Kidney epithelial cell (primary cell): ENCODE measurements around the gene SYNE2. TPM values are rescaled to one million over a fixed set of nuclear protein-coding genes. Genes with fewer than 3 reads are reported as not detected.

Experiments used
- DNase-seq: peaks from one replicate; pipeline ENCODE4 v3.0.0-alpha.2; 2010; ENCODE audit warnings: low read depth
- H3K27me3 ChIP-seq: 2 replicates; pipeline ENCODE4 v1.6.0; 2011; ENCODE audit warnings: low read length; ENCODE audit not compliant: control insufficient read depth, insufficient read depth
- H3K36me3 ChIP-seq: 2 replicates; pipeline ENCODE4 v1.5.1; 2011; ENCODE audit warnings: low read length; ENCODE audit not compliant: control insufficient read depth, insufficient read depth
- H3K4me3 ChIP-seq: 2 replicates; pipeline ENCODE4 v1.5.1; 2011; ENCODE audit warnings: low read depth, mild to moderate bottlenecking, control low read depth, low read length
- total RNA-seq: library from RNA; depleted of rRNA; stranded (reverse); fragments of >200 nt; gene quantifications from 2 replicates; pipeline ENCODE4 v1.2.3, GENCODE V29; 2015
- TF ChIP-seq, protein P1 (sequence below): IDR thresholded peaks from 2 replicates; pipeline ENCODE4 v1.5.1; 2011; ENCODE audit warnings: mild to moderate bottlenecking, moderate library complexity, low read length, control low read depth, inconsistent platforms; ENCODE audit not compliant: insufficient read depth, poor library complexity, severe bottlenecking

Gene SYNE2
- total RNA-seq, 1 donor from 2014 or later: 35.7 TPM

DNA sequence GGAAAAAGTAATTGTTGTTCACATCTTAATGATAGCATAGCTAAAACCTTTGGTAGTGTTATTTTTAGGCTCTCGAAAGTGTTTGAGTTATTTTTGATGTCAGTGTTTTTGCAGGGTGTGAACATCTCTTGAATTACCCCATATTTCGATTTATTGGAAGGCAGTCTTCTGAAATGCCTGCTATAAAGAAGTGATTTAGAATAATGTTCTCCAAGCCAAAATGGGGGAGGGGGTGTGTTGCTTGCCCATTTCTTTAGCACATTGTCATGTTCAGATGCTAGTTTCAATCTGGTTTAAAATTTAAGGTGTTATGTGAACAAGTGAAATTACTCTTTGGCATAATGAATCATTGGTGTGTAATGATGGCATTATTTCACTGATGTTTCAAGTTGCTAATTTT lies 110.6 kb downstream of the SYNE2 start:
- H3K27me3 ChIP-seq: no peaks in the 10 kb centered on the region
- H3K4me3 ChIP-seq: no peak overlapping the region
- H3K36me3 ChIP-seq: no peaks in the 10 kb centered on the region
- DNase-seq: no peak
- TF ChIP-seq, protein P1, sequence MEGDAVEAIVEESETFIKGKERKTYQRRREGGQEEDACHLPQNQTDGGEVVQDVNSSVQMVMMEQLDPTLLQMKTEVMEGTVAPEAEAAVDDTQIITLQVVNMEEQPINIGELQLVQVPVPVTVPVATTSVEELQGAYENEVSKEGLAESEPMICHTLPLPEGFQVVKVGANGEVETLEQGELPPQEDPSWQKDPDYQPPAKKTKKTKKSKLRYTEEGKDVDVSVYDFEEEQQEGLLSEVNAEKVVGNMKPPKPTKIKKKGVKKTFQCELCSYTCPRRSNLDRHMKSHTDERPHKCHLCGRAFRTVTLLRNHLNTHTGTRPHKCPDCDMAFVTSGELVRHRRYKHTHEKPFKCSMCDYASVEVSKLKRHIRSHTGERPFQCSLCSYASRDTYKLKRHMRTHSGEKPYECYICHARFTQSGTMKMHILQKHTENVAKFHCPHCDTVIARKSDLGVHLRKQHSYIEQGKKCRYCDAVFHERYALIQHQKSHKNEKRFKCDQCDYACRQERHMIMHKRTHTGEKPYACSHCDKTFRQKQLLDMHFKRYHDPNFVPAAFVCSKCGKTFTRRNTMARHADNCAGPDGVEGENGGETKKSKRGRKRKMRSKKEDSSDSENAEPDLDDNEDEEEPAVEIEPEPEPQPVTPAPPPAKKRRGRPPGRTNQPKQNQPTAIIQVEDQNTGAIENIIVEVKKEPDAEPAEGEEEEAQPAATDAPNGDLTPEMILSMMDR: no peak

DNA sequence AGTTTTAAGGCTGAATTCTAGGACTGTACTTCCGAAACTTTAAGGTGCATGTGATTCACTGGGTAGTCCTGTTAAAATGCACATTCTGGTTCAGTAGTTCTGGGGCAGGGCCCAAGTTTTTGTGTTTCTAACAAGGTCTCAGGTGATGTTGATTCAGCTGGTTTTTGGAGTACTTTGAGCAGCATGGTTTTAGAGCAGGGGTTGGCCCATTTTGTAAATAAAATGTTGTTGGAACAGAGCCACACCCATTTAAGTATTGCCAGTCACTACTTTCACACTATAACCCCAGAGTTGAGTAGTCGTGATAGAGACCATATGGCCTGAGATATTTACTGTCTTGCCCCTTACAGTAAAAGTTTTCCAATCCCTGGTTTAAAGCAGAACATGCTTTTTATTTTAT lies 111.3 kb downstream of the SYNE2 start:
- no peak for DNase-seq
- Histone ChIP-seq H3K4me3 (no peak overlapping the region), H3K27me3 (no peaks in the 10 kb centered on the region), H3K36me3 (no peaks in the 10 kb centered on the region)
- TF ChIP-seq, protein P1: no peak

DNA sequence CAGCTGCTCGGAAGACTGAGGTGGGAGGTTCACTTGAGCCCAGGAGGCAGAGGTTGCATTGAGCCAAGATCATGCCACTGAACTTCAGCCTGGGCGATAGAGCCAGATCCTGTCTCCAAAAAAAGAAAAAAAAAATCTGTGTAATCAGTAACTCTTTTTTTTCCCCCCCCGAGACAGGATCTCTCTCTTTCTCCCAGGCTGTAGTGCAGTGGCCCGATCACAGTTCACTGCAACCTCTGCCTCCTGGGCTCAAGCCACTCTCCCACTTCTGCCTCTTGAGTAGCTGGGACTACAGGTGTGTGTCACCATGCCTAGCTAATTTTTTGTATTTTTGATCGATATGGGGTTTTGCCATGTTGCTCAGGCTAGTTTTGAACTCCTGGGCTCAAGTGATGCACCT lies 113.6 kb downstream of the SYNE2 start:
- TF ChIP-seq, protein P1: no peak
- no peak overlapping the region for H3K4me3 ChIP-seq
- no peaks in the 10 kb centered on the region for H3K27me3 ChIP-seq
- no peaks in the 10 kb centered on the region for H3K36me3 ChIP-seq
- DNase-seq: no peak

DNA sequence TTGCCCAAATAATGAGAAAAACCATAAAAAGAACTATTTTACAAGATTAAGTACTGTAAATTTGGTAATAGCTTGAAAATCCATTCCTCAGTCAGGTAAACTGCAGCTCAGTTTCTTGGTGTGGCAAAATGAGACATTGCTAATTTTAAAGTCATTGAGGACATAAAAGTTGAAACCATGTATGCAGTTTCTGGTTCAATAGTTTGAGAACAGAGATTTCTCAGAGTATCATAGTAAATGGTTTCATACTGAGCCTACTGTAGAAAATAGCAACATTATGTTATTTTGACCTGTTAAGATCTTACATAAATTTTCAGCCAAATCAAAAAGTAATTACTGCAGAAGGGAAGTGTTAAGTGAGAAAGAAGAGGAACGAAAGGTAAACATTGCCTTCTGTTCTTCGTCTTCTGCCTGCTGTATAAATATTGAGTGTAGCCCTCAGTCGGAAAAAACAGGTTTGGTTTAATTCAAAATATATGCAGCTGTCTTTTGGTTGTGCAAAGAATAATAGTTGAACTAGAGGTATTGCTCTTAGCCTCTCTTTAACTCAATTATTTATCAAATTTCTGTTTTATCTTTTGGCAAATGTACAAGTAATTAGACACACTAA lies 119.6 kb downstream of the SYNE2 start:
- Histone ChIP-seq H3K27me3 (no peaks in the 10 kb centered on the region), H3K4me3 (no peak overlapping the region), H3K36me3 (no peaks in the 10 kb centered on the region)
- no peak for DNase-seq
- TF ChIP-seq, protein P1: no peak

DNA sequence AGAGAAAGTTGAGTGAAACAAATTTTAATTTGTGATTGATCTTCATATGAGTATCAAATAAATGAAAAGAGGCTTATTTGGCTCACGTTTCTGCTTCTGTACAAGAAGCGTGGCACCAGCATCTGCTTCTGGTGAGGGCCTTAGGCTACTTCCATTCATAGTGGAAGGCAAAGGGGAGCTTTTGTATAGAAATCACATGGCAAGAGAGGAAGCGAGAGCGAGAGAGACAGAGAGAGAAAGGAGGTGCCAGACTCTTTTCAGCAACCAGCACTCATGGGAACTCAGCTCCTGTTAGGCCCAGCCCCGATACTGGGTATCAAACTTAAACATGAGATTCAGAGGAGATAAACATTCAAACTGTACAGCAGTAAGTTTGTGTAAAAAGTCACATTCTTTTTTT lies 121.4 kb downstream of the SYNE2 start:
- H3K27me3 ChIP-seq: no peaks in the 10 kb centered on the region
- H3K36me3 ChIP-seq: no peaks in the 10 kb centered on the region
- H3K4me3 ChIP-seq: no peak overlapping the region
- TF ChIP-seq, protein P1: no peak
- DNase-seq: no peak

DNA sequence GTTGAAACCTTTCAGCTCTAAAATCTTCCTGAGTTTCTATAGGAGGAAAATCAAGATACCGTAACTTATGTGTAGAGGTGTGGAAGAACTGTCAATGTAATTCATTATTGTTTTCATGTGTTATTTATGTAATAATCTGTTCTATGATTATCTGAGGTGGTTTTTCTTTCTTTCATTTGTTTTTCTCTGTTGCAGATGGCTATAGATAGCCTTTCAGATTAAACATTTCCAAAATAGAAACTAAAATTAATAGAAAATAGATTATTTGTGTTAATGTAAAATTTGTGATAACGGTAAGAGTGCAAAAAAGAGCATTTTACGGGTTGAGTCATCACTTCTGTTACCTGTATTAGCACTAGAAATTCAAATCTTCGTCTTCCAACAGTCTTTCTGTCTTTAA lies 128.8 kb downstream of the SYNE2 start:
- Histone ChIP-seq H3K4me3 (no peak overlapping the region), H3K36me3 (no peaks in the 10 kb centered on the region), H3K27me3 (no peaks in the 10 kb centered on the region)
- no peak for DNase-seq
- TF ChIP-seq, protein P1: no peak
